SU-DHL-6 (cell line): ENCODE data around the gene OR2T34.

Experiments used
- EZH2phosphoT487 ChIP-seq: fragments of 200-600 bp; sonication (generic), shearing (Covaris generic); conservative IDR thresholded peaks from 2 replicates; pipeline ENCODE4 v1.6.1; 2018; ENCODE audit warnings: mild to moderate bottlenecking, antibody characterized with exemption, low read length, moderate library complexity, mixed read lengths
- TF ChIP-seq, protein P1 (sequence below): fragments of 200-600 bp; sonication (generic); IDR thresholded peaks from one replicate; pipeline ENCODE4 v1.5.1; 2017; ENCODE audit warnings: antibody characterized with exemption, mild to moderate bottlenecking, low read length, moderate library complexity; ENCODE audit not compliant: insufficient read depth, poor library complexity, severe bottlenecking

DNA sequence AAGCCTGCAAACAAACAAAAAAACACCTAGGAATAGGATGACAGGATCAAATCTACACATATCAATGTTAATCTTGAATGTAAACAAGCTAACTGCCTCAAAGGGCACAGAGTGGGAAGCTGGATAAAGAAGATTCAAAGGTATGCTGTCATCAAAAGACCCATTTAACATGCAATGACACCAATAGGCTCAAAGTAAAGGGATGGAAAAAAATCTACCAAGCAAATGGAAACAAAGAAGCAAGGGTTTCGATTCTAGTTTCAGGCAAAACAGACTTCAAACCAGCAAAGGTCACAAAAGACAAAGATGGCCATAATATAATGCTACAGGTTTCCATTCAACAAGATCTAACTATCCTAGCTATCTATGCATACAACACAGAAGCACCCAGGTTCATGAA, 39.2 kb upstream of the OR2T34 start:
- TF ChIP-seq, protein P1, sequence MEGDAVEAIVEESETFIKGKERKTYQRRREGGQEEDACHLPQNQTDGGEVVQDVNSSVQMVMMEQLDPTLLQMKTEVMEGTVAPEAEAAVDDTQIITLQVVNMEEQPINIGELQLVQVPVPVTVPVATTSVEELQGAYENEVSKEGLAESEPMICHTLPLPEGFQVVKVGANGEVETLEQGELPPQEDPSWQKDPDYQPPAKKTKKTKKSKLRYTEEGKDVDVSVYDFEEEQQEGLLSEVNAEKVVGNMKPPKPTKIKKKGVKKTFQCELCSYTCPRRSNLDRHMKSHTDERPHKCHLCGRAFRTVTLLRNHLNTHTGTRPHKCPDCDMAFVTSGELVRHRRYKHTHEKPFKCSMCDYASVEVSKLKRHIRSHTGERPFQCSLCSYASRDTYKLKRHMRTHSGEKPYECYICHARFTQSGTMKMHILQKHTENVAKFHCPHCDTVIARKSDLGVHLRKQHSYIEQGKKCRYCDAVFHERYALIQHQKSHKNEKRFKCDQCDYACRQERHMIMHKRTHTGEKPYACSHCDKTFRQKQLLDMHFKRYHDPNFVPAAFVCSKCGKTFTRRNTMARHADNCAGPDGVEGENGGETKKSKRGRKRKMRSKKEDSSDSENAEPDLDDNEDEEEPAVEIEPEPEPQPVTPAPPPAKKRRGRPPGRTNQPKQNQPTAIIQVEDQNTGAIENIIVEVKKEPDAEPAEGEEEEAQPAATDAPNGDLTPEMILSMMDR, result no peak
- TF ChIP-seq EZH2phosphoT487, result no peak
